ENCODE results near the gene ZRANB3.

The ZRANB3 gene

DNA sequence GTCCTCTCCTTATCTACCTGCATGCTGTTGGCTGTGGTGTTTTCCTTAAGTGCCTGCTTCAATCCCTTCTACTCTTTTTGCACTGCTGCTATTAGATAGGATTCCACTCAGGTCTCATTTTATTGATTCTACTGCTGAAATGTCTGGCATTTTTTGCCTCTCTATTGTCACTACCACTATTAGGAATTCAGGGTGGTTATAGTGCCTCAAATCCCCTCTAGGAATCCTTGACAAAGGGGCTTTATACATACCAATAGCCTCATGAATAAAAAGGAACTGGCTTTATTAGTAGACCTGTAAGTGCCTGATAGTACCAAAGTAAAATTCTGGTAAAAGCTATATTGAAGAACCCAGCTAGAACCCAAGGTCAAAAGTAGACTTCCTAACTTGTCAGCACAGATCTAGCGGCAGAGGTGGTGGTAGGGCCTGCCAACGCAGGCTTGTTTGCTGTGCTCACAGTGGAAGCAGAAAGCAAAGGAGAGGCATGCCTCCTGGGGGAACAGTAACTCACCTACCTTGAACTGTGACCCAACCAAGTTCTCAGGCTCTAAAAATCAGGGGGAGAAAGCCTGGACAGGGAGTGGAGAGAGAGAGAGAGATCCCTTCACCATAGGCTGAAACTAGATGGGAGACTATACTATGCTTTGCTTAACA is 278.1 kb downstream of the ZRANB3 start:
- in situ Hi-C loops (cut with MboI; ENCODE audit: low sequenced_read_pairs, unreplicated experiment), result no loop called here
- TF ChIP-seq, protein P1, sequence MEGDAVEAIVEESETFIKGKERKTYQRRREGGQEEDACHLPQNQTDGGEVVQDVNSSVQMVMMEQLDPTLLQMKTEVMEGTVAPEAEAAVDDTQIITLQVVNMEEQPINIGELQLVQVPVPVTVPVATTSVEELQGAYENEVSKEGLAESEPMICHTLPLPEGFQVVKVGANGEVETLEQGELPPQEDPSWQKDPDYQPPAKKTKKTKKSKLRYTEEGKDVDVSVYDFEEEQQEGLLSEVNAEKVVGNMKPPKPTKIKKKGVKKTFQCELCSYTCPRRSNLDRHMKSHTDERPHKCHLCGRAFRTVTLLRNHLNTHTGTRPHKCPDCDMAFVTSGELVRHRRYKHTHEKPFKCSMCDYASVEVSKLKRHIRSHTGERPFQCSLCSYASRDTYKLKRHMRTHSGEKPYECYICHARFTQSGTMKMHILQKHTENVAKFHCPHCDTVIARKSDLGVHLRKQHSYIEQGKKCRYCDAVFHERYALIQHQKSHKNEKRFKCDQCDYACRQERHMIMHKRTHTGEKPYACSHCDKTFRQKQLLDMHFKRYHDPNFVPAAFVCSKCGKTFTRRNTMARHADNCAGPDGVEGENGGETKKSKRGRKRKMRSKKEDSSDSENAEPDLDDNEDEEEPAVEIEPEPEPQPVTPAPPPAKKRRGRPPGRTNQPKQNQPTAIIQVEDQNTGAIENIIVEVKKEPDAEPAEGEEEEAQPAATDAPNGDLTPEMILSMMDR (IDR thresholded peaks at IDR 0.05; ENCODE audit: borderline replicate concordance, control extremely low read depth, extremely low read depth, insufficient read depth, missing control alignments), result no peak
- no peak for DNase-seq (ENCODE audit: low spot score)

DNA sequence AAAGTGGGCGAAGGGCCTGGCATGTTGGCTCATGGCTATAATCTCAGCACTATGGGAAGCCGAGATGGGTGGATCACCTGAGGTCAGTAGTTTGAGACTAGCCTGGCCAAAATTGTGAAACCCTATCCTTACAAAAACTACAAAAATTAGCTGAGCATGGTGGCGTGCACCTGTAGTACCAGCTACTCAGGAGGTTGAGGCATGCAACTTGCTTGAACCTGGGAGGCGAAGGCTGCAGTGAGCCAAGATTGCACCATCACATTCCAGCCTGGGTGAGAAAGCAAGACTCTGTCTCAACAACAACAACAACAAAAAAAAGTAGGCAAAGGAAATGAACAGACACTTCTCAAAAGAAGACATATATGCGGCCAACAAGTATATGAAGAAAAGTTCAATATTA is 282.4 kb downstream of the ZRANB3 start:
- DNase-seq (ENCODE audit: low spot score), result no peak
- in situ Hi-C loops (cut with MboI; ENCODE audit: low sequenced_read_pairs, unreplicated experiment), result no loop called here
- TF ChIP-seq, protein P1 (IDR thresholded peaks at IDR 0.05; ENCODE audit: borderline replicate concordance, control extremely low read depth, extremely low read depth, insufficient read depth, missing control alignments), result no peak

DNA sequence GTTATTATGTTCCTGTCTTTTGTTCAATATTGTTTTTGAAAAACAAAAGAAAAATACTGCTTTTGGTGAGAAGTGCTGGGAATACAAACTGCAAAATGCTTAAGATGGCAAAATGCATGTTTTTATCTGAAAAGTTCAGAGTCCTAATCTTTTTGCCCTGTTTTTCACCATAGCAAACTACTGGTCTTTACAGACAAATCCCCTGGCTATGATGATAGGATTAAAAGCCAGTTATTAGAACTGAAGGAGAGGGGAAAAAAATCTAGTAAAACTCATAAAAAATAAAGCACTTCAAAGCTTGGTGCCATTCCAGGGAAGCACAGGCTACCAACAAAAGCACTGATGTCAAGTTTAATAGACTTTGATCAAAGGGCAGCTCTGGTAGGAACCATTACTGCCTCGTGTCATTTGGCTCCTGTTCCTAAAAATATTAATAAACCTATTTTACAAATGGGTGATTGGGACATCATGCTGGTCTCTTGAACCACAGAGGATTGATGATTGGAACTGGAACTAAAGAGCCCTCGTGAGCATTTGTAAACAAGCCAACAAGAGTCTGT is 284.2 kb downstream of the ZRANB3 start:
- in situ Hi-C loops (cut with MboI; ENCODE audit: low sequenced_read_pairs, unreplicated experiment), result no loop called here
- no peak for DNase-seq (ENCODE audit: low spot score)
- TF ChIP-seq, protein P1 (IDR thresholded peaks at IDR 0.05; ENCODE audit: borderline replicate concordance, control extremely low read depth, extremely low read depth, insufficient read depth, missing control alignments), result no peak

DNA sequence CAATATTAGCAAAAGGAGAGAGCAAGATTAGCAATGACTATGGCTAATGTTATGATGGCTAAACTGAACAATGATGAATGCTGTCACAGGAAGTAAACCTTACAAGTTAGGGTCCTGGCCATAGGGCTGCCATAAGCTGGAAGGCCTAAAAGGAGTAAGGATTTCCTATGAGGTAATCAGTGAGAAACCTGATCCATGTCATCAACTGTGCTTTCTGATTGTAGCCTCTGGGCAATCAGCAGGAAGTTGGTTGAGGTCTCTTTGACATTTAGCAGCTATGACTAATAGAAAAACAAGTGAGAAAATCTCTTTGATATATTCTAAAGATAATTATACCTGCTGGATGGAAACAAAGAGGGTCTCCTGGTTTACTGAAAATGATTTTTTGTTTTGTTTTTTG is 285.9 kb downstream of the ZRANB3 start:
- no peak for DNase-seq (ENCODE audit: low spot score)
- TF ChIP-seq, protein P1 (IDR thresholded peaks at IDR 0.05; ENCODE audit: borderline replicate concordance, control extremely low read depth, extremely low read depth, insufficient read depth, missing control alignments), result no peak
- in situ Hi-C loops (cut with MboI; ENCODE audit: low sequenced_read_pairs, unreplicated experiment), result no loop called here

DNA sequence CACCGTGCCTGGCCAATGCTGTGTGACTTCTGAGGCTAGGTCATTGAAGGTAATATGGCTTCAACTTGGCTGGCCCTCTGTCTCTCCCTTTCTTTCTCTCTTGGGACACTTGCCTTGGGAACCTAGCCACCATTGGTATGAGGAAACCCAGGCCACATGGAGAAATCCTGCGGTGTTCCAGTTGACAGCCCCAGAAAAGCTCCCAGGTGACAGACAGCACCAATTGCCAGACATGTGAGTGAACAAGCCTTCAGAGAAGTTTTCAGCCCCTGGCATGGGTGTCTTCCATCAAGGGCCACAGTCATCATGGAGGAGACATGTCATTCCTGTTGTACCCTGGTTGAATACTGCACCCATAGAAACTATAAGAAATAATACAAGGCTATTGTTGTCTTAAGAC is 292.4 kb downstream of the ZRANB3 start:
- no peak for DNase-seq (ENCODE audit: low spot score)
- in situ Hi-C loops (cut with MboI; ENCODE audit: low sequenced_read_pairs, unreplicated experiment), result no loop called here
- TF ChIP-seq, protein P1 (IDR thresholded peaks at IDR 0.05; ENCODE audit: borderline replicate concordance, control extremely low read depth, extremely low read depth, insufficient read depth, missing control alignments), result no peak

DNA sequence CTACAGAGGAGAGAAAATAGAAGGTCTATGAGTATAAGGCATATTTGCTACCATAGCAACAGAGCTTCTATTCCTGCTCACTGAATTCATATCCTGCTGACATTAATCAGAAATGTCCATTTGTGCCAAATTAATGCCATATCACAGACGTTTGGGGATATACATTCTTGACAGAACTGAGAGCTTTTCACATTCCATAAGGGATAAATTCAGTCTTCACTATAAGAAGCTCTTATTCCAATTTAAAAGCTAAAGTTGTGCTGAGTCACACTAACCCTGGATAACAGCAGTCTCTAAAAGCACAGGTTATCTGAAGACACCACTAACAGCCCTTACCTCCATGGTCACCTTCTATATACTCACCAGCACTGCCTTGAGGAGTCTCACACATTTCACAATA is 300.9 kb downstream of the ZRANB3 start:
- no peak for DNase-seq (ENCODE audit: low spot score)
- TF ChIP-seq, protein P1 (IDR thresholded peaks at IDR 0.05; ENCODE audit: borderline replicate concordance, control extremely low read depth, extremely low read depth, insufficient read depth, missing control alignments), result no peak
- in situ Hi-C loops (cut with MboI; ENCODE audit: low sequenced_read_pairs, unreplicated experiment), result no loop called here
